PC-3 (cell line): ENCODE data around the gene MET. TPM values are rescaled to one million over a fixed set of nuclear protein-coding genes. Genes with fewer than 3 reads are reported as not detected.

Source experiments
- ATAC-seq: fragments of 200-7000 bp; cut with Tn5 transposase; 2 replicates; pipeline ENCODE4 v1.9.1; 2020; ENCODE audit warnings: mild to moderate bottlenecking, moderate library complexity
- BruUV-seq: library from RNA; stranded (reverse); fragments of 400-500 nt; replicated peaks from 2 replicates; lab custom pipeline; 2021; lab: Mats Ljungman, UMichigan
- CTCF ChIA-PET: fragments of 300-600 bp; sonication (Branson Sonifier 250); formaldehyde crosslinking; loops from one replicate; lab custom pipeline; 2022; ENCODE audit warnings: antibody characterized with exemption; lab: Charles Lee
- POLR2A ChIA-PET: fragments of 300-600 bp; sonication (Branson Sonifier 250); formaldehyde crosslinking; loops from one replicate; lab custom pipeline; 2022; ENCODE audit warnings: antibody characterized with exemption; ENCODE audit not compliant: unreplicated experiment; lab: Charles Lee
- DNase-seq: peaks from one replicate; pipeline ENCODE4 v3.0.0-alpha.2; 2015
- H2AFZ ChIP-seq: fragments of 300-600 bp; sonication (generic); 2 replicates; pipeline ENCODE4 v1.6.0; 2016; ENCODE audit warnings: antibody characterized with exemption, low read length
- H3F3A ChIP-seq: fragments of 300-600 bp; sonication (generic); one replicate; pipeline ENCODE4 v1.6.0; 2017; ENCODE audit warnings: antibody characterized with exemption, low read length, control low read depth, mild to moderate bottlenecking; ENCODE audit not compliant: unreplicated experiment
- H3K27ac ChIP-seq: fragments of 300-600 bp; sonication (generic); 2 replicates; pipeline ENCODE4 v1.5.1; 2016; ENCODE audit warnings: mild to moderate bottlenecking, low read length
- H3K27me3 ChIP-seq: fragments of 300-600 bp; sonication (generic); 2 replicates; pipeline ENCODE4 v1.6.1; 2016; ENCODE audit warnings: low read length, mixed read lengths
- H3K36me3 ChIP-seq: fragments of 300-600 bp; sonication (generic); 2 replicates; pipeline ENCODE4 v1.6.1; 2016; ENCODE audit warnings: low read depth, mixed run types, low read length, mixed read lengths
- H3K4me1 ChIP-seq: fragments of 300-600 bp; sonication (generic); 2 replicates; pipeline ENCODE4 v1.5.1; 2016; ENCODE audit warnings: low read length; ENCODE audit not compliant: insufficient read depth
- H3K4me2 ChIP-seq: fragments of 300-600 bp; sonication (generic); 2 replicates; pipeline ENCODE4 v1.6.0; 2016; ENCODE audit warnings: low read length
- H3K4me3 ChIP-seq: fragments of 300-600 bp; sonication (generic); 2 replicates; pipeline ENCODE4 v1.5.1; 2016; ENCODE audit warnings: mild to moderate bottlenecking, low read length, mixed read lengths
- H3K79me2 ChIP-seq: fragments of 300-600 bp; sonication (generic); 2 replicates; pipeline ENCODE4 v1.6.1; 2017; ENCODE audit warnings: low read length, mixed read lengths
- H3K9ac ChIP-seq: fragments of 300-600 bp; sonication (generic); 2 replicates; pipeline ENCODE4 v1.6.0; 2016; ENCODE audit warnings: mild to moderate bottlenecking, low read length
- H3K9me2 ChIP-seq: fragments of 300-600 bp; sonication (generic); replicated peaks from 2 replicates; pipeline ENCODE4 v1.6.1; 2016; ENCODE audit warnings: mixed run types, low read length, mixed read lengths
- H3K9me3 ChIP-seq: fragments of 300-600 bp; sonication (generic); 2 replicates; pipeline ENCODE4 v1.6.1; 2016; ENCODE audit warnings: low read length, mixed read lengths
- H4K20me1 ChIP-seq: fragments of 300-600 bp; sonication (generic); 2 replicates; pipeline ENCODE4 v1.6.1; 2016; ENCODE audit warnings: low read length, mixed read lengths
- CTCF ChIP-seq: fragments of 300-600 bp; sonication (generic); conservative IDR thresholded peaks from 2 replicates; pipeline ENCODE4 v1.5.1; 2017; ENCODE audit warnings: antibody characterized with exemption, low read depth, mild to moderate bottlenecking, low read length
- EZH2 ChIP-seq: fragments of 300-600 bp; sonication (generic); IDR thresholded peaks from one replicate; pipeline ENCODE4 v1.6.1; 2017; ENCODE audit warnings: antibody characterized with exemption, mild to moderate bottlenecking, low read length; ENCODE audit not compliant: unreplicated experiment
- EZH2phosphoT487 ChIP-seq: fragments of 300-600 bp; sonication (generic); IDR thresholded peaks from 2 replicates; pipeline ENCODE4 v1.6.1; 2018; ENCODE audit warnings: mild to moderate bottlenecking, antibody characterized with exemption, low read length, borderline replicate concordance
- intact Hi-C: fragments of 100-400 bp; cut with micrococcal nuclease; formaldehyde crosslinking; loops from 2 replicates; pipeline ENCODE4 v1.9.0; 2023
- total RNA-seq: library from RNA; depleted of rRNA; stranded (reverse); fragments of >200 nt; gene quantifications from 2 replicates; pipeline ENCODE4 v1.2.3, GENCODE V29; 2014

Gene MET
- total RNA-seq, 1 experiment from 2014 or later: 118 TPM

DNA sequence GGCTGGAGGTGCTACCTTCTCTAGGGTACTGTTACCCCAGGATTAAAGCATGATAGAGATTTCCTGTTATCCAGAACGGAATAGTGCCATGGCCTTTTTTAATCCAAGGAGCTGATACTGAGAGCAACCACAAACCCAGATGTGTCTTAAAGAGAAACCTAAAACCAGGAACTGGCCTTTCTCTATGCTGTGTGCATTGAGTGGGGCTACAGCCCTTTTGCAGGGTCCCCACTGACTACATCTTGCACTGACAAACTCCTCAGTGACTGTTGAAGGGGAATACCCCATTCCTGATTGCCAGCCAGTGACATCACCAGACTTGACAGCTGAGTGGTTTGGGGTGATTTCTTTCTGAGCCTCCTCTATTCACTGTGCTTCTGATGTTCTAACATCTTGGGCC lies 108.5 kb downstream of the MET start:
- no peaks in the 10 kb centered on the region for H3K9me3 ChIP-seq
- peaks cover 60% of the 10 kb centered on the region for H3K36me3 ChIP-seq
- ChIA-PET POLR2A (interaction anchor here (0.6 kb wide), 1 partner anchor 89 kb away, joined by 3 read pairs; no protein-coding TSS in a partner anchor), CTCF (no interaction called here)
- H3K79me2 ChIP-seq: peaks cover 14% of the 10 kb centered on the region
- no peak overlapping the region for H3K4me3 ChIP-seq
- TF ChIP-seq CTCF (no peak), EZH2phosphoT487 (no peak), EZH2 (no peak)
- peaks cover 10% of the 10 kb centered on the region for H3F3A ChIP-seq
- no peaks in the 10 kb centered on the region for H3K27me3 ChIP-seq
- H3K4me1 ChIP-seq: peaks cover 73% of the 10 kb centered on the region
- H4K20me1 ChIP-seq: no peaks in the 10 kb centered on the region
- DNase-seq (no peak), ATAC-seq (no peak)
- intact Hi-C loops: no loop called here
- peak overlapping the region; percentile 44 for H3K27ac ChIP-seq
- no peaks in the 10 kb centered on the region for H3K9me2 ChIP-seq
- peak overlapping the region; percentile 39; the same call in 1 of the 2 replicates for H3K4me2 ChIP-seq
- BruUV-seq: no TSS peak
- H2AFZ ChIP-seq: no peak overlapping the region
- H3K9ac ChIP-seq: no peak overlapping the region

DNA sequence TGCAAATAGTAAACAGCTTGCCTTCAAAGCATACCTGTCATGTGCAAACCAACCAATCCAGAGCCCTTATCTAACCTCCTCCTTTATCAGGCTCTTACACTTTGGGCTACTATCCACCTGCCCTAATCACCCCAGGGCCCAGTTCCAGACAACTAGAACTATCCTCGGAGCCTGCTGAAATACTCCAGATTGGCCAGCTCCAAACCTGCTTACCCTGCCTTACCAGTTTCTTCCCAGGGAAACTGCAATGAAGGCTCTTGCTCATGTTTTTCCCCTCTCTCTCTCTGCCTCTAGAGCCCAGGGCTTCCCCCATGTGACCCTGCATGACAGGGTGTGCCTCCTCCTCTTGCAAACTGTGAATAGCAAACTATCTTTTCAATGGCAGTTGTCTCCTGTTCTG lies 109.0 kb downstream of the MET start:
- POLR2A ChIA-PET: interaction anchor here (0.6 kb wide), 1 partner anchor 90 kb away, joined by 3 read pairs; no protein-coding TSS in a partner anchor
- ATAC-seq (peak; percentile 0; the same call in 1 of the 2 replicates), DNase-seq (peak; percentile 87)
- intact Hi-C loops: no loop called here
- Histone ChIP-seq H2AFZ (no peak overlapping the region), H3F3A (peaks cover 10% of the 10 kb centered on the region), H3K4me3 (no peak overlapping the region), H3K4me1 (peaks cover 70% of the 10 kb centered on the region), H3K36me3 (peaks cover 64% of the 10 kb centered on the region), H3K27me3 (no peaks in the 10 kb centered on the region), H3K9ac (no peak overlapping the region), H3K4me2 (peak overlapping the region; percentile 39), H3K79me2 (peaks cover 14% of the 10 kb centered on the region), H3K9me2 (no peaks in the 10 kb centered on the region), H3K27ac (peak overlapping the region; percentile 44), H3K9me3 (no peaks in the 10 kb centered on the region), H4K20me1 (no peaks in the 10 kb centered on the region)
- CTCF ChIA-PET: no interaction called here
- BruUV-seq: no TSS peak
- TF ChIP-seq EZH2 (no peak), EZH2phosphoT487 (no peak), CTCF (no peak)

DNA sequence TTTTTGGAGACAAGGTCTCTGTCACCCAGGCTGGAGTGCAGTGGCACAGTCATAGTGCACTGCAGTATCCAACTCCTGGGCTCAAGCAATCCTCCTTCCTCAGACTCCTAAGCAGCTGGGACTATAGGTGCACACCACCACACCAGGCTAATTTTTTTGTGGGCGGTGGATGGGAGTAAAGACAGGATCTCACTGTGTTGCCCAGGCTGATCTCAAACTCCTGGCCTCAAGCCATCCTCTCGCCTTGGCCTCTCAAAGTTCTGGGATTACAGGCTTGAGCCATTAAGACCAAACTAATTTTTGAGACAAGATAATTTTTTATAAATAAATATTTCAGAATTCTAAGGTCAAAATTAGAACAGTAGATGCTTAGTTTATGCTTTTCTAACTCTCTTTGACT lies 109.6 kb downstream of the MET start:
- ChIA-PET POLR2A (no interaction called here), CTCF (no interaction called here)
- H3K9ac ChIP-seq: no peak overlapping the region

More for the DNA sequence above, 109.6 kb downstream of the MET start:
- no peak for TF ChIP-seq EZH2
- no peak for TF ChIP-seq CTCF
- no peak for TF ChIP-seq EZH2phosphoT487
- peak overlapping the region; percentile 44; the same call in 1 of the 2 replicates for H3K27ac ChIP-seq
- no peaks in the 10 kb centered on the region for H4K20me1 ChIP-seq
- peak overlapping the region; percentile 39 for H3K4me2 ChIP-seq
- peaks cover 69% of the 10 kb centered on the region for H3K36me3 ChIP-seq
- BruUV-seq: no TSS peak
- H3K4me3 ChIP-seq: no peak overlapping the region
- H3K27me3 ChIP-seq: no peaks in the 10 kb centered on the region
- no peaks in the 10 kb centered on the region for H3K9me3 ChIP-seq
- no peak for ATAC-seq
- DNase-seq: no peak
- H3K9me2 ChIP-seq: no peaks in the 10 kb centered on the region
- H2AFZ ChIP-seq: no peak overlapping the region
- peaks cover 70% of the 10 kb centered on the region for H3K4me1 ChIP-seq
- intact Hi-C loops: no loop called here
- H3F3A ChIP-seq: peaks cover 5% of the 10 kb centered on the region
- peaks cover 14% of the 10 kb centered on the region for H3K79me2 ChIP-seq
